Suprapubic skin (tissue), 4 donors: ENCODE data around the gene TRIM7.

Source experiments
- CTCF ChIP-seq, 2 donors: fragments of 200-600 bp in 1 of 2; fragments of 450-650 bp in 1 of 2; sonication (generic) in 1 of 2; IDR thresholded peaks; one replicate each; pipeline ENCODE4 v1.5.1; 2016 to 2019; ENCODE audit warnings: antibody characterized with exemption in 2 of 2, mild to moderate bottlenecking in 1 of 2, moderate library complexity in 1 of 2
- EP300 ChIP-seq: sonication (generic); formaldehyde crosslinking; IDR thresholded peaks from one replicate; pipeline ENCODE4 v1.6.1; 2017; ENCODE audit warnings: antibody characterized with exemption
- POLR2A ChIP-seq, 2 donors: fragments of 450-650 bp; IDR thresholded peaks; one replicate each; pipeline ENCODE4 v1.6.1; 2017; ENCODE audit warnings: antibody characterized with exemption in 2 of 2, mild to moderate bottlenecking in 2 of 2, moderate library complexity in 2 of 2
- POLR2AphosphoS5 ChIP-seq, 3 donors: sonication (generic); formaldehyde crosslinking; IDR thresholded peaks; one replicate each; pipeline ENCODE4 v1.6.1; 2017; ENCODE audit warnings: antibody characterized with exemption in 3 of 3

- TF ChIP-seq CTCF (IDR thresholded peaks at IDR 0.05) (no peak), POLR2A (IDR thresholded peaks at IDR 0.05) (no peak), POLR2AphosphoS5 (IDR thresholded peaks at IDR 0.05) (no peak), EP300 (no peak)
These were observed 1.0 kb upstream of the TRIM7 start for GRCh38 chr5:181205761-181206649.
